ENCODE results near the gene ROR1.

DNA sequence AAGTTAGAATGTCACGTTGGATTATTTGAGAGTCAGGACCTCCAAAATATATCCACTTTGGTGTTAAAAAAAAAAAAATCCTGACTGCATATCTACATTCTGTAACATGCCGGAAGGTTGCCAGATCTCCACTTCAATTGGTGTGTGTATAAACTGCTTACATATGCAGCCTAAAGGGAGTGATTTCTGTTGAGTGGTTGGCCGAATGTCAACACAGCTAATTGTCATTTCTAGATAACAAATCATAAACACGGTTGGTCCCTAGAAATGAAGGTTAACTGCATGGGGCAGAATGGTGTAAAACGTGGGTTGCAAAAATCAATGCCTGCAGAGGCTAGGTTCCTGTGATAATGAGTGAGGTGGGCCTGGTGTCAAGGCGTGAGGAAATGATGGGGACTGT is 15.0 kb upstream of the ROR1 start:
- TF ChIP-seq, protein P1, sequence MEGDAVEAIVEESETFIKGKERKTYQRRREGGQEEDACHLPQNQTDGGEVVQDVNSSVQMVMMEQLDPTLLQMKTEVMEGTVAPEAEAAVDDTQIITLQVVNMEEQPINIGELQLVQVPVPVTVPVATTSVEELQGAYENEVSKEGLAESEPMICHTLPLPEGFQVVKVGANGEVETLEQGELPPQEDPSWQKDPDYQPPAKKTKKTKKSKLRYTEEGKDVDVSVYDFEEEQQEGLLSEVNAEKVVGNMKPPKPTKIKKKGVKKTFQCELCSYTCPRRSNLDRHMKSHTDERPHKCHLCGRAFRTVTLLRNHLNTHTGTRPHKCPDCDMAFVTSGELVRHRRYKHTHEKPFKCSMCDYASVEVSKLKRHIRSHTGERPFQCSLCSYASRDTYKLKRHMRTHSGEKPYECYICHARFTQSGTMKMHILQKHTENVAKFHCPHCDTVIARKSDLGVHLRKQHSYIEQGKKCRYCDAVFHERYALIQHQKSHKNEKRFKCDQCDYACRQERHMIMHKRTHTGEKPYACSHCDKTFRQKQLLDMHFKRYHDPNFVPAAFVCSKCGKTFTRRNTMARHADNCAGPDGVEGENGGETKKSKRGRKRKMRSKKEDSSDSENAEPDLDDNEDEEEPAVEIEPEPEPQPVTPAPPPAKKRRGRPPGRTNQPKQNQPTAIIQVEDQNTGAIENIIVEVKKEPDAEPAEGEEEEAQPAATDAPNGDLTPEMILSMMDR (IDR thresholded peaks at IDR 0.05): no peak
- no peak for TF ChIP-seq POLR2A (IDR thresholded peaks at IDR 0.05)
- no peak for TF ChIP-seq POLR2AphosphoS5 (IDR thresholded peaks at IDR 0.05)
- no peak for TF ChIP-seq EP300 (IDR thresholded peaks at IDR 0.05)

Measured in suprapubic skin (tissue), 4 donors.